K562 treated with DMSO at 1 percent for 24 hours (cell line): ENCODE data around the gene RFNG. TPM values are rescaled to one million over a fixed set of nuclear protein-coding genes. Genes with fewer than 3 reads are reported as not detected.

Source experiments
- total RNA-seq: library from RNA; unstranded; fragments of 300-600 nt; gene quantifications from 2 replicates; pipeline ENCODE4 v1.2.3, GENCODE V29; 2022; ENCODE audit warnings: low read depth; ENCODE audit not compliant: insufficient read depth

The RFNG gene, protein sequence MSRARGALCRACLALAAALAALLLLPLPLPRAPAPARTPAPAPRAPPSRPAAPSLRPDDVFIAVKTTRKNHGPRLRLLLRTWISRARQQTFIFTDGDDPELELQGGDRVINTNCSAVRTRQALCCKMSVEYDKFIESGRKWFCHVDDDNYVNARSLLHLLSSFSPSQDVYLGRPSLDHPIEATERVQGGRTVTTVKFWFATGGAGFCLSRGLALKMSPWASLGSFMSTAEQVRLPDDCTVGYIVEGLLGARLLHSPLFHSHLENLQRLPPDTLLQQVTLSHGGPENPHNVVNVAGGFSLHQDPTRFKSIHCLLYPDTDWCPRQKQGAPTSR
- total RNA-seq: 33.5 and 41.3 TPM in 2 replicates

DNA sequence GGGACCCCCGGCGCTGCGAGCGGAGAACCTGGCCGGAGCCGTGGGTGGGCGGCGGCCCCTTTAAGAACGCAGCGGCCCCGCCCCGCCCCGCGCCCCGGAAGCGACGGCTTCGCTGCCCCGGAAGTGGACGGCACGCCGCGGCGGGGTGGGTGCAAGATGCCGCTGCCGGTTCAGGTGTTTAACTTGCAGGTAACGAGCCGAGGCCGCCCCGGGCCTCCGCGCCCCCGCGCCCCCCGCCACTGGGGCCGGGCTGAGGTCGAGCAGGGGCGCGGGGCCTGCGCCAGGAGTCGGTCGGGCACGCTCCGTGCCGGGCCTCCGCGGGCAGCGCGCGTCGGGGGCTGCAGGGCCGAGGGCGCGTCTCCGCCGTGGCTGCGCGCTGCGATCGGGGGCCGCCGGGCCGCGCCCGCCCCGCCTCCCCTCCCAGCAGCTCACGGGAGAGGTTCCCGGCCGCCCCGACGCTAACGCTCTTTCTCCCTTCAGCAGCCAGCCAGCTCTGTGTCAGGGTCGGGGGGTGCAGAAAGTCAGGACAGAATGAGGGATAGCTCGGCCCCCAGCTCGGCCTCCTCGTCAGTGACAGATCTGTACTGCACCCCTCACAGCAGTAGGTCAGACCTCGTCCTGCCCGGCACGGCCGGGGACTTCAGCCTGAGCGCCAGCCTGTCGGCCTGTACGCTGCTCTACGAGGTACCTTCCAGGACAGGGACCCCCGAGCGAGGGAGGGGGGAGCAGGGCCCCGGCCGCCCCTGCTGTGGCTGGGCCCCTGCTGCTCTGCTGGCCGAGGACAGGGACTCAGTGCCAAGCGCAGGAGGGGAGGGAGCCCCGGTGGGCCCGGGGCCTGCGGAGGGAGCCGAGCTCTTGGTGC, at the start of gene RFNG, which contains the start of gene GPS1:
RFNG (minus strand) TSS at position 36 of the 862 bp plus-strand sequence. CDS start 45 bp downstream, outside the sequence.
GPS1 (plus strand) TSS at position 123 of the 862 bp plus-strand sequence; CDS start at position 157, 34 bp downstream.

DNA sequence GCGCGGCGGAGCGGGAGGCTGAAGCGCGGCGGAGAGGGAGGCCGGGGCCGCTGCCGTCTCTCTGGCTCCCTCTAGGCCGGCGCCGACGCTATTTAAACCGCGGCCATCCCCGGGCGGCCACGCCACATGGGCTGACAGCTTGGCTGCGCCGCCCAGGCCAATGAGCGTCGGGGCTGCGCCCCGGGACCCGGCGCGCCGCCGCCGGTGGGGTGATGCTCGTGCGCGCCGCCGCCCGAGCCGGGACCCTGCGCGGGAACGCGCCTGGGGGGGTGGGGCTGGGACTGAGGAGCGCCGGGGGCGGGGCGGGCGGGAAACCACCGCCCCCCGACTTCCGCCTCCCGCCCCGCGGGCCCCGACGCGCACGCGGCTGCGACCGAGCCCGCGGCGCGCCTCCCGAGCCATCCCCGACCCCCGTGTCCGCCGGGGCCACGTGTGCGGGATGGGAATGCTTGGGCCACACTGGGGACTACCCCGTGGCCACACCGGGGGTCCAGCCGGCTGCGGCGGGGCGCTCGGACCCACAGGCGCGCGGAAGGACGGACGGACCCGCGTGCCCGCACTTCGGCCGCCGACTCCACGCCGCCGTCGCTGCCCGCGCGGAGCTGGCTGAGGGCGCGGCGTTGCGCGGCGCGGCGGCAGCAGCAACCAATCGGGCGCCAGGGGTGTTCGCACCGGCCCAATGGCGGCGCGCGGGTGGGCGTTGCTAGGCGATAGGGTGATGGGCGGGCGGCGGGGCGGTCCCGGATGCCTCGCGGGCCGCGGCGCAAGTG, 46.7 kb upstream of the RFNG start, which contains the start of gene FASN:
FASN (minus strand) TSS at position 68 of the 770 bp plus-strand sequence. CDS start 1,791 bp downstream, outside the sequence.

DNA sequence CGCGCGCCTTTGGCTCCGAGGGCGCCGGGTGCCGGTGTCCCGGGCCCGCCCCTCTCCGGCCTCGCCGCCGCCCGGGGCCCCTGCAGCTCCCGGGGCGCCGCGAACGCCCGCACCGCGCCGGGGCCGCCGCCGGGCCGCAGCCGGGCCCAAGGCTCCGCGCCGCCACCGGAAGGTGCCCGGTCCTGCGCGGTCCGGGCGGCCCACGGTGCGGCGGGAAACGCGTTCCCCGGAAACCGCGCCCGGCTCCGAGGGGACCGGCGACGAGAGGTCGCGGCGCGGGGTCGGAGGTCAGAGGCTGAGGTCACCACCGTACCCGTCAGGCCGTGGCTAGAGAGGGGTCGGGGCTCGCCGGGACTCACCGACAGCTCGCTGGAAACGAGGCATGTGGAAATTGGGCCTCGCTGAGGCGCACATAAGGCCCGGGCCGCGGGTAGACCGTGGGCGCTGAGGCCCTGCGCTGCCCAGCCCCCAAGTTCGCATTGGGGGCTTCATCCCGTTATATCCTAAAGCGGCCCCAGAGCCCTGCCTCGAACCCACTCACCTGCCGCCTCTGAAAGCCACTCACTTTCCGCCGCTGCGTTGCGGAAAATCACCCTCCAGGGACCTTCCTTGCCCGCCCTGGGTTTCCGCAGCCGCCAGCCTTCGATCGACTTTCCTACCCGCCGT, 14.2 kb upstream of the RFNG start, which contains the start of gene DUS1L:
DUS1L (minus strand) TSS at position 167 of the 666 bp plus-strand sequence. CDS start 745 bp downstream, outside the sequence.

DNA sequence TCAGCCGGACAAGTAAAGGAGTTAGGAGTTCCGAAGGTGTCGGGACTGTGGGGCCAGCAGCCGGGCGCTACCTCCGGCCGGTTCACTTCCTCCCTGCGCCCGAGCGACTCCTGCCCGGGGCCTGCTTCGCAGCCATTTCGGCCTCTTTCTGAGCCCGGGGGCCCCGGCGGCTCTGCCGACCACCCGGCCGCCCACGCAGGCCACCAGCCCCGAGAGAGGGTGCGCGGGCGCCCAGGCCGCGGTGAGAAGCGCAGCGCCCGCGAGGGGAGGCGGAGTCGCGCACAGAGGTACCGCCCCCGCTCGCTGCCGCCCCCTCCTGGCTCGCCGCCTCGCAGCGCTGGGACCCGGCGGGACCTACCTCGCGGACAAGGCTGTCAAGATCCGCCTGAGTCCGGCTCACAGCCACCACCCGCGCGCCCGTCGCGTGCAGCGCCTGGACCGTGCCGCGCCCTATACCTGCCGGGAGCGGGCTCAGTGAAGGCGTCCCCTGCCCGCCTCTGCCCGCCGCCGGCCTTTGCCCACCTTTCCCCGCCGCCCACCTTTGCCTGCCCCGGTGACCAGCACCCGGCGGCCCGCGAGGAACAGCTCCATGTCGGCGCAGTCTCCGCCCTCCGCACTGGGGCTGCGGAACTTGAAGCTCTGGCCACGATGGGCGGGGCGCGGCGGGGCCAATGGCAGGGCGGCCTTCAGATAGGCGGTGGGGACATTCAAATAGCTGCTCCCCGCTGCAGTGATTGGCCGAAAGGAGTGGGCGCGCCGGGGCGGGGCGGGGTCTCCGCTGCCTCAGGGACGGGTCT, 14.3 kb downstream of the RFNG start, which contains the start of gene DCXR:
DCXR (minus strand) TSS at position 606 of the 797 bp plus-strand sequence; CDS start at position 591, 15 bp downstream.

DNA sequence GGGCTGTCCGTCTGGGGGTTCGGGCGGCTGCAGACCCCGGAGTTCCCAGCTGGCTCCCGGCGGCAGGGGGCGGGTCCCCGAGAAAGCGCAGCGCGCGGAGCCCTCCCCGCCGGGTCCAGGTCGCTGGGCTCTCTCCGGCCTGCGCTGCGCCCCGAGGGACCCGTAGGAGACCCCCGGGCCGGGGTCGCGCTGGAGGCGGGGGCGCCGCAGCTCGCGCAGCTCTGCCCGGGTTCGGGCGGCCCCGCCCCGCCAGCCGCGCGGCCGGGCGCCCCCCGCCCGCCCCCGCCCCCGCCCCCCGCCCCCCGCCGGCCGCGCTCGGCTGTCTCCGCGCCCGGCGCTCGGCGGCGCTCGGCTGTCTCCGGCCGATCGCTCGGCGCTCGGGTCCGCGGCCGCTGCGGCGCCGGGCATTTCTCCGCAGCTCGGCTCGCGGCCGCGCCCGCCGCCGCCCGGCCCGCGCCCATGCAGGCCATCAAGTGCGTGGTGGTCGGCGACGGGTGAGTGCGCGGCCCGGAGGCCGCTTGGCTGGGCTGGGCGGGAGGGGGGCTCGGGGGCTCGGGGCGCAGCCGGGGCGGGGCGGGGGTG, 20.2 kb downstream of the RFNG start, which contains the start of gene RAC3:
RAC3 (plus strand) TSS at position 376 of the 582 bp plus-strand sequence; CDS start at position 460, 84 bp downstream.

DNA sequence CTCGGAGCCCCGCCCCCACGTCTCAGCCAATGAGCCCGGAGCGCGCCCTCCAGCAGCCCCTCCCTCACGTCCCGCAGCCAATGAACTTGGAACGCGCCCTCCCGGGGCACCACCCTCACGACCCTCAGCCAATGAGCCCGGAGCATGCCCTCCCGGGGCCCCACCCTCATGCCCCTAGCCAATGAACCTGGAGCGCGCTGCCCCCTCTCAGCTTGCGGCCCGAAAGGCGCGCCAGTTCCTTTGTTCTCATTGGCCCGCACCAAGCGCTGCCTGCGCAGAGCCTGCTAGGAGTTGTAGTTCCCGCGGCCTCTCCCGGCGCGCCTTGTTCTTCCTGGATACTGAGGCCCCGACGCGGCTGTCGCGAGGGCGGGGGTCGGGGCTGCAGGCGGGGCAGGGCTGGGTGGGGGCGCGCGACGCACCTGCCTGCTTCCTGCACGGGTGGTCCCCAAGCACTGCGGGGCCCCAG, 28.6 kb downstream of the RFNG start, which contains the start of gene LRRC45:
LRRC45 (plus strand) TSS at position 325 of the 466 bp plus-strand sequence. CDS start 339 bp downstream, outside the sequence.

DNA sequence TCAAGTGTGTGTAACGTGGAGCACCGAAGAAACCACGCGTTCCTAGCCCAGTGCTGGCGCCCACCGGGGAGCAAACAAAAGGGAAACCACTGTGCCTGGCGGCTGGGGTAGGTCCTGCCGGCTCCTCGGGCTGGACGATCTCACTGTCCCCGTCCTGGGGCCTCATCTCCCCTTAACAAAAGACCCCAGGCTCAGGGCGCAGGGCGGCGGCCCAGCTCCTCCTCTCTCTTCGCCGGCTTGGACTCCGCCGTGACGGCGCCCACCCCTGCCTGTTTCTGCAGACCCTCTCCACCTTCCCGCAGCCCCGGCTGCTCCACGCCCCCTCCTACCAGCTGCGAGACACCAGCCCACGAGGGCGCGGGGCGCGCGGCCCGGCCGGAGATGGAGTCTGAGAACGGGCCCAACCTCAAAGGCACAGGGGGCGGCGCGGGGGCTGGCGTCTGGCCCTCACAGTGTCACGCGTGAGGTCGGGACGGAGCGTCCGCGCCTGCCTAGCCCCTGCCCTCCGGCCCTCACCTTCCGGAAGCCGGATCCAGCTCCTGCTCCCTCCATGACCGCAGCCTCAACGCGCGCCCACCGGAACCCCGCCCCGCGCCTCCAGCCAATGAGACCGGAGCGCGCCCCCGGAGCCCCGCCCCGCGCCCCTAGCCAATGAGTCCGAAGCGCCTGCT, 29.2 kb downstream of the RFNG start, which contains the start of gene CENPX:
CENPX (minus strand) TSS at position 569 of the 671 bp plus-strand sequence; CDS start at position 552, 17 bp downstream.

Other genes starting within 250 kb of the RFNG start
- not detected in 2 replicates for gene GCGR, start 247.7 kb downstream of the RFNG start, total RNA-seq
- 252 and 259 TPM in 2 replicates for gene MCRIP1, start 218.5 kb downstream of the RFNG start, total RNA-seq
- gene PPP1R27, start 216.8 kb downstream of the RFNG start, total RNA-seq: 1.0 TPM in 1 of 2 replicates, not detected in the other
- 656 and 712 TPM in 2 replicates for gene P4HB, start 191.3 kb downstream of the RFNG start, total RNA-seq
- gene ARHGDIA, start 180.5 kb downstream of the RFNG start, total RNA-seq: 324 and 357 TPM in 2 replicates
- gene ALYREF, start 160.2 kb downstream of the RFNG start, total RNA-seq: 140 and 157 TPM in 2 replicates
- 618 and 662 TPM in 2 replicates for gene ANAPC11, start 160.1 kb downstream of the RFNG start, total RNA-seq
- 3.9 and 5.7 TPM in 2 replicates for gene NPB, start 149.6 kb downstream of the RFNG start, total RNA-seq
- 51.5 and 62.4 TPM in 2 replicates for gene PCYT2, start 140.4 kb downstream of the RFNG start, total RNA-seq
- 49.3 and 56.8 TPM in 2 replicates for gene SIRT7, start 133.6 kb downstream of the RFNG start, total RNA-seq
- 57.8 and 60.4 TPM in 2 replicates for gene MAFG, start 124.1 kb downstream of the RFNG start, total RNA-seq
- gene PYCR1, start 114.5 kb downstream of the RFNG start, total RNA-seq: 194 and 235 TPM in 2 replicates
- gene MYADML2, start 104.6 kb downstream of the RFNG start, total RNA-seq: not detected in 2 replicates
- gene NOTUM, start 90.6 kb downstream of the RFNG start, total RNA-seq: 6.4 and 9.9 TPM in 2 replicates
- gene ASPSCR1, start 74.2 kb downstream of the RFNG start, total RNA-seq: 43.2 and 43.6 TPM in 2 replicates
- 146 and 169 TPM in 2 replicates for gene CENPX, start 28.9 kb downstream of the RFNG start, total RNA-seq
- 14.3 and 16.2 TPM in 2 replicates for gene LRRC45, start 28.5 kb downstream of the RFNG start, total RNA-seq
- gene RAC3, start 20.1 kb downstream of the RFNG start, total RNA-seq: 64.4 and 76.8 TPM in 2 replicates
- gene DCXR, start 14.1 kb downstream of the RFNG start, total RNA-seq: 391 and 415 TPM in 2 replicates
- 156 and 180 TPM in 2 replicates for gene GPS1, start 87 bp upstream of the RFNG start, total RNA-seq
- gene DUS1L, start 14.0 kb upstream of the RFNG start, total RNA-seq: 220 and 240 TPM in 2 replicates
- 161 and 174 TPM in 2 replicates for gene FASN, start 46.4 kb upstream of the RFNG start, total RNA-seq
- gene CCDC57, start 161.0 kb upstream of the RFNG start, total RNA-seq: 13.4 and 16.2 TPM in 2 replicates
- gene SLC16A3, start 177.2 kb upstream of the RFNG start, total RNA-seq: 3.5 and 5.1 TPM in 2 replicates
- 165 and 173 TPM in 2 replicates for gene CSNK1D, start 221.9 kb upstream of the RFNG start, total RNA-seq